GM10248 (cell line): ENCODE data around the gene PPTC7.
"Not testable (repeated sequence)": the region's sequence is repeated elsewhere in the genome, so short reads cannot be mapped to it uniquely, and the experiment has no call there.

Source experiments
- CTCF ChIA-PET: fragments of 300-600 bp; sonication (Branson Sonifier 250); formaldehyde crosslinking; extraction: SDS; loops from one replicate; lab custom pipeline; 2021; ENCODE audit warnings: antibody characterized with exemption; lab: Yijun Ruan, JAX
- POLR2A ChIA-PET: fragments of 350-650 bp; sonication (Branson Sonifier 250); formaldehyde crosslinking; extraction: SDS; loops from one replicate; lab custom pipeline; 2020; ENCODE audit warnings: antibody characterized with exemption; lab: Yijun Ruan, JAX
- DNase-seq: peaks from one replicate; pipeline ENCODE4 v3.0.0; 2012; ENCODE audit errors: extremely low spot score
- CTCF ChIP-seq: IDR thresholded peaks from 2 replicates; pipeline ENCODE4 v1.5.1; 2012; ENCODE audit warnings: mild to moderate bottlenecking, low read depth; ENCODE audit errors: extremely low read depth, missing control alignments, control extremely low read depth

PPTC7 gene

GRCh38 chr12:110579535-110580253 is 3.4 kb downstream of the PPTC7 start:
- DNase-seq, result no peak
- POLR2A ChIA-PET, result no interaction called here
- TF ChIP-seq CTCF, result no peak
- CTCF ChIA-PET, result interaction anchor here (0.8 to 2.5 kb wide), 8 partner anchors 11 to 267 kb away, joined by 3 to 12 read pairs (median 6); partner anchors contain the start of genes ARPC3 and CCDC63

- CTCF ChIA-PET, result interaction anchor here (0.8 to 2.0 kb wide), 4 partner anchors 12 to 110 kb away, joined by 3 to 9 read pairs (median 6); partner anchors contain the start of gene FAM216A
- POLR2A ChIA-PET, result no interaction called here
Measured at GRCh38 chr12:110578694-110579534, 4.2 kb downstream of the PPTC7 start.

GRCh38 chr12:110577864-110578693 is 5.0 kb downstream of the PPTC7 start:
- TF ChIP-seq CTCF, result no peak
- CTCF ChIA-PET, result interaction anchor here (1.0 to 2.0 kb wide), 4 partner anchors 11 to 109 kb away, joined by 3 to 9 read pairs (median 6); partner anchors contain the start of gene FAM216A
- POLR2A ChIA-PET, result no interaction called here
- DNase-seq, result peak; percentile 53

More at GRCh38 chr12:110578694-110579534, 4.2 kb downstream of the PPTC7 start:
- no peak for TF ChIP-seq CTCF
- no peak for DNase-seq

GRCh38 chr12:110576504-110576903 is 6.6 kb downstream of the PPTC7 start:
- ChIA-PET POLR2A (no interaction called here), CTCF (interaction anchor here (1.0 to 3.7 kb wide), 6 partner anchors 9 to 126 kb away, joined by 3 to 14 read pairs (median 6); partner anchors contain the start of genes ARPC3 and FAM216A)
- TF ChIP-seq CTCF, result no peak
- no peak for DNase-seq

GRCh38 chr12:110575326-110575725 is 7.8 kb downstream of the PPTC7 start:
- no peak for TF ChIP-seq CTCF
- CTCF ChIA-PET, result interaction anchor here (0.8 to 3.7 kb wide), 11 partner anchors 10 to 312 kb away, joined by 3 to 14 read pairs (median 3); partner anchors contain the start of gene ARPC3
- POLR2A ChIA-PET, result interaction anchor here (0.6 kb wide), 1 partner anchor 171 kb away, joined by 4 read pairs; no protein-coding TSS in a partner anchor
- DNase-seq, result no peak

- POLR2A ChIA-PET, DNase-seq: not testable (repeated sequence)
- CTCF ChIA-PET, result interaction anchor here (0.8 to 3.7 kb wide), 11 partner anchors 9 to 313 kb away, joined by 3 to 14 read pairs (median 3); partner anchors contain the start of gene ARPC3
Measured at GRCh38 chr12:110574717-110575230, 8.3 kb downstream of the PPTC7 start.
